GM18519 (cell line): Measurements from ENCODE around the gene IL15RA.
"Not testable (repeated sequence)": the region's sequence is repeated elsewhere in the genome, so short reads cannot be mapped to it uniquely, and the experiment has no call there.

Experiments
- ATAC-seq: cut with Tn5 transposase; IDR thresholded peaks from one replicate; pipeline ENCODE4 v1.9.1; 2021; ENCODE audit warnings: mild to moderate bottlenecking, moderate library complexity; ENCODE audit not compliant: unreplicated experiment, low FRiP score

Gene IL15RA

DNA sequence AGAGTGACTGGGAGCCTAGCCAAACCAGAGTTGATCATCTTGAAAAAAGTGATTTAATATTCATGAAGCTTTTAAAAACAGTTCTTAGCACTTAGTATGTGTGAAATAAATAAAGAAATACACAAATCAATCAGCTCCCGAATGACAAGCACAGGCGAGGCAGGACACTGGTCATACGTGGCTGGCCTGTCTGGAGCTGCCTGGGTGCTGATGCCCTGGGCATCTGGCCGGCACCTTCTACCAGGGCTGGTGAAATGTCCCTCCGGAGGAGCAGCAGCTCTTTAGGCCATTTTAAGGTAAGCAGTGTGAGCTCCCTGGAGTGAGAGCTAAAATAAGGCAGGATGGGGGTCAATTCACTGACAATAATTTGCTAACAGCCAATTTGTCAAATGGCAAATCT is 23.7 kb downstream of the IL15RA start:
- no peak for ATAC-seq

DNA sequence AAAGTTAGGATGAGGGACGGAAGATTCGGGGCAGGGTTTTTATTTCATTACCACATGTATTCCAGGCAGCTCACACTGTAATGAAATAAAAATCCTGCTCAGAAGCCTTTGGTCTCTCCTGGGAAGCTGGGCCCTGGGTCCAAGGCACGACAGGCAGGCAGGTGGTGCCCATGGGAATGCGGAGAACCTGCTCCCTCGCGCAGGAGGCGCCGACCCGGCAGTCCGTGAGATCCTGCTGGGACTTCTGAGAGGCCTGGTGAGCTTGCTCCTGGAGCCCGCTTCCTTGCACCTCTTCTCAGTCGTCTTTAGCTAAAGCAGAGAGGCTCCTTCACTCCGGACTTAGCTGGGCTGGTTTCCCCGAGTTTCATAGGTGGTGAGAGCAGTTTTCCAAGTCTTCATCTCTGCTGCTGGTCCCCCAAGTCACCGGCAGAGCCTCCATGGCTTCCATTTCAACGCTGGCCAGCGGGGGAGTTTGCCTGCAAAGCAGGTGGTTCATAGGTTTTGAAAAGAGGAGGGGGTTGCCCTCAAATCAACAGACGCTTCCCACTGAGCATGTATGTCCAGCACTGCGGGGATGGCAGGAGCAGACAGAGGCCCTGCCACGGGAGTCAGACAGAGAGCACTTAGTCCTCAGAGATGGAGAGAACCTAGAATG is 24.5 kb downstream of the IL15RA start:
- ATAC-seq = no peak

DNA sequence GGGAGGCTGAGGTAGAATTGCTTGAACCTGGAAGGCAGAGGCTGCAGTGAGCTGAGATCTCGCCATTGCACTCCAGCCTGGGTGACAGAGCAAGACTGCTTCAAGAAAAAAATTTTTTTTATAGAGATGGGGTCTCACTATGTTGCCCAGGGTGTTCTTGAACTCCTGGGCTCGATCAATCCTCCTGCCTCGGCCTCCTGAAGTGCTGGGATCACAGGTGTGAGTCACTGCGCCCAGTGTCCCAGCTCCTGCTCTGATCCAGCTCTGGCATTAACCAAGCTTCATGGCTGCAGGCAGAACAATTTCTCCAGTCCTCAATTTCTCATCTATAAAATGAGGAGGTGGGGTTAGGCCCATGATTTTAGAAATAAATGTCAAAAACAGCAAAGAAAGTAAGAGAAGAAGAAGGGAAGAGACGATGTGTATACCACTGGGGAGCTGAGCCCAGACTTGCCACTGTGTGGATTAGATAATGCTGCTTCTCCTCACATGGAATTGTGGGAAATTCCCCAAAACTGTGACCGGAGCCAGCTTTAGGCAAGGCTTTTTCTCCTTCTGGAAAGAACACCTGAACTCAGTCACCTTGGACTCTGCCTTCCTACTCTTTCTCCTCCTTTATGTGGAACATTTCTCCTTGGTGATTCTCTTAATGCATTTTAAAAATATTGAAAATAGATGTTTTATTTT is 25.5 kb downstream of the IL15RA start:
- no peak for ATAC-seq

DNA sequence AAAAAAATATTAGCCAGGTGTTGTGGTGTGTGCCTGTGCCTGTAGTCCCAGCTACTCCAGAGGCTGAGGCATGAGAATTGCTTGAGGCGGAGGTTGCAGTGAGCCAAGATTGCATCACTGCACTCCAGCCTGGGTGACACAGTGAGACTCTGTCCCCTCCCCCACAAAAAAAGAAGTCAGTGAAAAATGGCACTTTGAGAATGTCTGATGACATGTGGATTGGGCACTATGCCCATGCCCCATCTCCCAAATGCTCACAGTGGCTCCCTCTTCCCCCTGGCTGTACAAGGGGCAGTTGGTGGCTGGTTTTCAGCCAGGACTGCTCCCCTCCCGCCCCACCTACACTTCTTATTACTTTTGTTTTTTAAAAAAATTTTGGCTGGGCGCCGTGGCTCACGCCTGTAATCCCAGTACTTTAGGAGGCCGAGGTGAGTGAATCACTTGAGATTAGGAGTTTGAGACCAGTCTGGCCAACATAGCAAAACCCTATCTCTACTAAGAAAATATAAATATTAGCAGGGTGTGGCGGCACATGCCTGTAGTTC is 26.1 kb downstream of the IL15RA start:
- ATAC-seq = no peak

DNA sequence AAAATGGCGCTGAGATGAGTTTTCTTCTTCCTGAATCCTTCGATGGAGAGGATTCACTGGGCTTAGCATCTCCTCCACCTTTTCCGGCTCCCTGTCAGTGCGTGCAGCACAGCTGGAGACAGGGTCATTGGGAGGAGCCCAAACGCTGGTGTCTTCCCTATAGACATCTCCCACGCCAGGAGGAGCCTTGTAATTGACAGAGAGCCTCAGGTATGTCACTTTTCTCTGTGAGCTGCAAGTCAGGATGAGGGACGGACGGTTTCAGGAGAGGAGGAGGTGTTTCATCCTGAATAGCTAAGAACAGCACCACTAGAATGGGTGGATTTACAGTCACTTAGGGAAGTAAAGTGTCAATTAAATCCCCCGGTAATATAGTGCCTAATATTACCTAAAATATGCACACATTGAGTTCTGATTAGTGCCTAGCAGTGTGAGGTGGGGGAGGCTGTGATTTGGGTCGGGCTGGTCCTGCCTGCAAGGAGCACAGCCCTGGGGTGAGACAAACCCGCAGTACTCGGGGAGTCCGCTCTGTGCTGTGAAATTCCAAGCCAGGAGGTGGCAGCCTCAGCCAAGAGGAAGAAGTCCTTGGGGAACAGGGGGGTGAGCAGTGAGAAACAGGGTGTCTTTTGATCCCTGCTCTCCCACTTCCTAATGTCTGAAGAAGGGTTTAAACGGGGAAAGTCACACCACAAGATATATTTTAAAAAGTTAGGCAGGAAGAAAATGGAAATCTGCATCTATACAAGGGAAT is 28.2 kb downstream of the IL15RA start:
- ATAC-seq = no peak

DNA sequence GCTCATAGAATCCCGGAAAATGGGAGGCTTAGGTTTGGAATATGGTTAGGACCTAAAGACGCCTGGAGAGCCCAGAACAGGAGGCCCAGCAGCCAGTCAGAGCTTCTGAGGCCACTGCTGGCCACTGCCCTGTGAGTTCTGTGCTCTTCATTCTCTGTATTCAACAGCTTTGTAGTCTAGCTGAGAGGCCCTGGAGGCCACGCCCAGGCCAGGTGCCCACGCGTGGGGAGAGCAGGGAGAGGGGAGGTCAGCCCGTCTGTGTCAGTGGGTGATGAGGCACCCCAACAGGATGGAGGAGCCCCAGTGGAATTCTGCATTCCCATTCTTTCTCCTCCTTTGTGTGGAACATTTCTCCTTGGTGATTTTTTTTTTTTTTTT is 29.1 kb downstream of the IL15RA start:
- no peak for ATAC-seq

DNA sequence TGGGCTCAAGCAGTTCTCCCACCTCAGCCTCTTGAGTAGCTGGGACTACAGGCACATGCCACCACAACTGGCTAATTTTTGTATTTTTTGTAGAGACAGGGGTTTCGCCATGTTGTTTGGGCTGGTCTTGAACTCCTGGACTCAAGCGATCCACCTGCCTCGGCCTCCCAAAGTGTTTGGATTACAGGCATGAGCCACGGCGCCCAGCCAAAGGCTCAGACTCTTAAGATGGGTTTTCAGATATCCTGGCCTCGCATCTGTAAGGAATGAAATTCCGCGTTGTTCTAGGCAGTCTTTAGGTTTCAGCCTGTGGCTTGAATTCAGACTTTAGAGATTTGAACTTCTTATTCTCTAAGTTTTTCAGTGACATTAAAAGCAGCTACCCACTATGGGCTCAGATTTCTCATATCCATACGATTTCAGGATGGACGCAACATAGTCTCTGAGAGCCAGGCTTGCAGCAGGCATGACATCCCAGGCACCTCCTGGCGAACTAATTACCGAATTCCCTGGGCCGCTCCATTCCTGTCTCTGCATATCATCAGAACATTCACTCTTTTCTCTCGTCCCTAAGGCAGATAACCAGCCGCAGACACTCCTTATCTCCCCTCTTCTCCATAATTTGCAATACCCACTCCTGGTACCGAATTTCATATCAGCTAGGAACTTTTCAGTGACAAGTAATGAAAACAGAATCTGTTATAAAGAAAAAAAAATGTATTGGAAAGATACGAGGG is 29.7 kb downstream of the IL15RA start:
- no peak for ATAC-seq

DNA sequence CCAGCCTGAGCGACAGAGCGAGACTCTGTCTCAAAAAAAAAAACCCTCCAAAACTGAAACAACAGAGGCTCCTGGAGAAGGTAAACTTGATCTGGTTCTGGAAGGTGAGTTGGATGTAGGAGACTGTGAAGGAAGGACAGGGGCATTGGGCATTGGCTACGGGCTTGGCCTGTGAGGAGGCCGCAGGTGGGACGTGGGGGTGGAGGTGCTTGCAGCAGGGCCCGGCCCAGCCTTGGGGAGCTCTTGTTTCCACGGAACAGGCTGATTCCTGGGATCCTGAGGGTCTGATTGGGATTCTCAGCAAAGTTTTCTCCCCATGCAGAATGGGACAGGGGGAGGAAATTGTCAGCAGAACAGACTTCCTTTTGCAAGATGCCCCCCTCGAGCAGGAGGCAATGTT is 30.6 kb downstream of the IL15RA start:
- ATAC-seq = no peak

DNA sequence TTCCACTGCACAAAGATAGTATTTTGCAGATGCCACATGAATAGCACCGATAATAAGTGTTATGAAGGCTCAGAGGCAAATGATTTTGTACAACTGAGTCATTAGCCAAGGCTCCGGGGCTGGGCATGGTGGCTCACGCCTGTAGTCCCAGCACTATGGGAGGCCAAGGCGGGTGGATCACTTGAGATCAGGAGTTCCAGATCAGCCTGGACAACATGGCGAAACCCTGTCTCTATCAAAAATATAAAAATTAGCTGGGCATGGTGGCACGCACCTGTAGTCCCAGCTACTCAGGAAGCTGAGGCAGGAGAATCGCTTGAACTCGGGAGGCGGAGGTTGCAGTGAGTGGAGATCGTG is 30.9 kb downstream of the IL15RA start:
- not testable (repeated sequence) for ATAC-seq

DNA sequence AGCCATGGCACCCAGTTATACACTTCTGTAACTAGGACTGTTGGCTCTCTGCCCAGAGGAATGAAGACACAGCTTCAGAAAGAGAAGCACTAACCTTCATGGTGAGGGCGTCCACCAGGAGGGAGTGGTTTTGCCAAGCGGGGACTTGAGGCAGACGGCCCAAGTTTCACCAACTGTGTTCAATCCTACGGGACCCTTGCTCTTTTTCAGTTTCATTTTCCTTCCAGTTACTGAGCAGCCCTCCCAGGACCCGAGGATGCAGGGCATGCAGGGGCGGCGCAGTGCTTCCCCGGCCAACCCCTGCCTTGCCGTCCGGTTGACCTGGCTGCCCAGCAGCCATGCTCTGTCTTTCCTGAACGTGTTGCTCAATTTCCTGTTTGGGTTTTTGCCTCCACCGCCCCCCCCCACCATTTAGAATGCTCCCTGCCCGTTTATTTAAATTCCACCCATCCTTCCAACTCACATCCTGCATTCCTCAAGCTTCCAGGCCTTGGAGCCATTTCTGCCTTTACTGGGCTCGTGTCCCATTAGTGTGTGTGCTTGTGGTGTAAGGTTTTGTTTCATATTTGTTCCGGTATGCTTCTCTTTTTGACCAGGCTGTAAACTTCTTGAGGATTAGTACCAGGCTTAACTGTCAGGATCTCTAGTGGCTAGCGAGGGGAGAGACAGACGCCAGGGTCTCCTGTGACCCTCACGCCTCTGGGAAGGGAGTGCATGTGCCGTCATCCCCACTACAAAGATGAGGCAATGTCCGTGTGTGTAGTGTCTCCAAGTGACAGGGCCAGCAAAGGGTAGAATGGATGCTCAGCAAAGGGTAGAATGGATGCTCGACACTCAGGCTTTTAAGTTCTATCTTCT is 31.6 kb downstream of the IL15RA start:
- ATAC-seq = no peak

DNA sequence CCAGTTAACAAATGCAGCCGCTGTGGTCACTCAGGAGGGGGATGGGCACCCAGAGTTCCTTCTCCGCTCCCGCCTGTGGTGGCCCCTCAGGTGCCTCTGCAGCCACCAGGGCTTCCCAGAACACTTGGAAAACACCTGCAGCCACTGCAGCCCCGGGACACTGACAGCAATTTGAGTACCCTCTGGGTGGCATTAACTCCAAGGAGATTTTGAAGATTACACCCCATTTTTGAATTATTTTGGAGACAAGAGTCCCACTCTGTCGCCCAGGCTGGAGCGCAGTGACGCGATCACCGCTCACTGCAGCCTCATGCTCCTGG is 32.2 kb downstream of the IL15RA start:
- ATAC-seq = no peak

DNA sequence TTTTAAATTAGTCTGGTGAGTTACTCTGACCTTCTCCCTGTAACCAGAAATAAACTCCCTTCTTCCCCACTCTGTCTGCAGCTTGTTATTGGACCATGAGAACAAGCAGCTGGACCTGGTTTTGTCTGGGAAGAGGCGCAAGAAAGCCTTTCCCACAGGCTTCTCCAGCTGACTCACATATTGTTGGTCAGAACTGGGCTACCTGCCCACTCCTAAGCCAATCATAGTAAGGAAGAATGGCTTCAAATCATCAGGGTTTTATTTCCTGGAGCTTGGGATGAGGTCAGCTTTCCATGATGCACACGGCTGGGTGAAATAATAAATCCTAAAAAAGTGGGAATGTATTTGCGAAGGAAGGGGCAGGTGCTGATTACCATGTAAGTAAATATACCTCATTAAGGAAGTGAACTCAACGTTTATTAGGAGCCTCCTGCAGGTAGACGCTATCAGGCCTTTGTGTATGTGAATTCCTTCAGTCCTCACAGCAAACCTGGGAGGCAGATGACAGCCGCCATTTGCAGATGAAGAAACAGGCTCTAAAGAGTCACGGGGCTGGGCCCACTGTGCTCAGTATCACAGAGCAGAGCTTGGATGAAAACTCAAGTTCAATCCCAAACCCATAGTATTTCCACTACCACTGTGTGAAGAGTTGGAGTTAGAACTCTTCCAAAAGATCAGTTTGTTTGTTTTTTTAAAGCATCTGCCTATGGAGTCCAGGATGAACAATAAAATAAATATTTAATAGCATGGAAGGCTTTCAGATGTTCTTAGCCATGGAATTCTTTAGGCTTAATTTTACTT is 32.8 kb downstream of the IL15RA start:
- ATAC-seq = no peak

DNA sequence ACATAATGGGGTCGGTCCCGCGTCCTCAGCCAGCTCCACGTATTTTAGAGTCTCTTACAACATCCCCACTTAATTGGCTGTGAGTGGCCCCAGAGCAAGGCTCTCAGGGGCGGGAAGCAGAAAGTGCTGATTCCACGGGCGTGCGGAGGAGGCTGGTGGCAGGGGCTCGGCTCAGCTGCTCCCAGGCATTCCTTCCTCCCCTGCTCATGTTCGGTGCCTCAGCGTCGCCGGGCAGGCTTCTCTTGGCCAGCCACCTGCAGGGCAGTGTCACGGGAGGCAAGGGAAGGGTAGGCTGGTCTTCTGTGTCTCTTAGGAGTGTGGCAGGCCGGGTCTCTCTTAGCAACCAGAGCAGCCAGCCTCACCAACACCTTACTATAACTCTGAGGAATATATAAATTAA is 33.8 kb downstream of the IL15RA start:
- no peak for ATAC-seq

DNA sequence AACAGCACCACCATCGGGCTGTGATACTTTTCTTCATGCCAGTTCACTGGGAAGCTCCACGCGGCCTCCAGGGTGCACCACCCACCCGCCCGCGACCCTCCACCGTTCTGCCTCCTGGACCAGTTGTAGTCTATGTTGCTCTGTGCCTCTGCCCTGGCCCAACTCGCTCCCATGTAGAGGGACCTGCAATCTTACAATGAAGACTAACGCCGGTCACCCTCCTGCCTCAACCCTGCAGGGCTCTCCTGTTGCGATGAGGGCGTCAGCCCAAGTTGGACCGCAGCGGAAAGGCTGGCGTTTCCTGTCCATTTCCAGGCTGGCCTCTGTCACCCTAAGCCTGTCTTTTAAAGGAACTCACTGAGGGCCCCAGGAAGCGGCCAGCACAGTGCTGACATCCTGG is 34.9 kb downstream of the IL15RA start:
- ATAC-seq = no peak

DNA sequence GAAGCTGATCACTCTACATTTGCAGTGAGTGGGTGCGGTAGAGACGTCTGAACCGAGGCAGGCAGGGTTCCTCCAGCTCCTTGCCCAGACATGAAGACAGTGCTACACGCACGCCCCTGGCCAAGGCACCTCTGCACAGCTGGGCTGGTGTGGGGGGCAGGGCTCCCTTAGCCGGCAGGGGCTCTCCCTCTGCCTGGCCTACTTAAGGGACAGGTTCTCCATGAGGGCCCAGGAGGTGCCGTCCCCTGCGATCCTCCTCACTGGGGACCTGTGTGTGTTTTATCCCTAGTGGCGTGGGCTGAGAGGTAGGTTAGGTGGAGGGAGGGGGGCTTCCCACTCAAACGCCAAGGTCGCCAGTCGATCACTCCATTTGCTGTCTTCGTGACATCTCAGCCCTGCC is 35.3 kb downstream of the IL15RA start:
- ATAC-seq = no peak

DNA sequence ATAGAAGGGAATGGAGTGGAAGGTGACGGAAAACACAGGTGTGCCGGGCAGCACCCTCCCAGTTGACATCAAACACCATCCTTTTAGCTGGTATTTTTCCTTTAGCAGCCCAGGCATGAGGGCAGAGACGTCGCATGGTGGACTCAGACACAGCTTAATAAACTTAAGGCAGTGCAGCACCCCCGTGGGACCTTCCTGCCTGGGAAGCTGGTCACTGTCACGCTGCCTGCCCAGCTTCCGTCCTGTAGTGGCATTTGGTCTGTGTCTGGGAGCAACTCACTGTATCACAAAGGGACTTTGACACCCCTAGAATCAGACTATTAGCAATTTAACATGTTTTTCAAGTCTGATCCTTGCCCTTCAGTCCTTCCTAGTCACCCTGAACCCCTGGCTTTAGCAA is 35.8 kb downstream of the IL15RA start:
- no peak for ATAC-seq

DNA sequence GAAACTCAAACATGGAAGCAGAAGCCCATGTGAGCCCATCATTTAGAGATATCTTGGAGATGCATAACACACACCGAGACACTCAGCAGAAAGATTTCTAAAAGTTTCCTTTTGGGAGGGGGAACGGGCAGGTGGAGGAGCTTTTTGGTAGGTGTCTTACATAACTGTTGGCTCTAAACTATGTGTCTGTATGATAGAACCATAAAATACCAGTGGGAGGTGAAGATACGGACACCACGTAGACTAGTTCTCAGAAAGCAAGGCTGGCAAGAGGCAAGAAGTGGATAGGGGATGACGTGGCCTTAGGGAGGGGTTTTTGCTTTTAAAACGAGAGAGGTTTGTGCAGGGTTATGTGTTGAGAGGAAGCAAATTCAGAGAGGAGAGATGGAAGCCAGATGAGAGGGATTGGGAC is 36.5 kb downstream of the IL15RA start:
- no peak for ATAC-seq

DNA sequence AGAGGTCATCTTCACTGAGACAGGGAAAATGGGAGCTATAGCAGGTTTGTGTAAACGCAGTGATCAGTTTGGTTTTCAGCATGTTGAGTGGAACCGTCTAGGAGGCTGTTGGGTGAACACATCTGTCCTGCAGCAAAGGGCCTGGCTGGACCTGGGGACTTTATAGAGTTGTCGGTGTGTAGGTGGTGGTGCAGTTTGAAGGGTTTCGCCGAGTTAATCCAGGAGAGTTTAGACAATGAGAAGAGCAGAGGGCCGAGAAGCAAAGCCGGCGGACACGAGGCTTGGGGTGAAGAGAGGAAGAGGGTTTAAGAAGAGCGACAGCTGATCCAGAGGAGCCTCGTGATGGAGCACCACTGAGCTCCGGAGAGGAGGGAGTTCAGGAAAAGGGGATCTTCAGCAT is 39.1 kb downstream of the IL15RA start:
- no peak for ATAC-seq

DNA sequence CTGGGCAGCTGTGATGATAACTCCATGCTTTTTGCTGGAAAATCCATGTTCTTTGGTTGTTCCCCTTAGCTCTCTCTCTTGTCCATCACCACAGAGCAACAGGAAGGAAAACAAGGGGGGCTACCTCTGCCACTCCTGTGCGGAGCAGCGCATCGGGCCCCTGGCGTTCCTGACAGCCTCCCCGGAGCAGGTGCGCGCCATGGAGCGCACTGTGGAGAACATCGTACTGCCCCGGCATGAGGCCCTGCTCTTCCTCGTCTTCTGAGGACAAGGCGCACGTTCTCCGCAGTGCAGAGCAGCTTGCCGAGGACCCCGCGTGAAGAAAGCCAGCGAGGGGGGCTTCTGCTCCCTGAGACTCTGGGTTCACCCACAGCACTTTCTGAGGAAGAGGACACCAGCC is 40.3 kb downstream of the IL15RA start:
- ATAC-seq = no peak
